ENCODE data around the gene SIRT6.

The SIRT6 gene

DNA sequence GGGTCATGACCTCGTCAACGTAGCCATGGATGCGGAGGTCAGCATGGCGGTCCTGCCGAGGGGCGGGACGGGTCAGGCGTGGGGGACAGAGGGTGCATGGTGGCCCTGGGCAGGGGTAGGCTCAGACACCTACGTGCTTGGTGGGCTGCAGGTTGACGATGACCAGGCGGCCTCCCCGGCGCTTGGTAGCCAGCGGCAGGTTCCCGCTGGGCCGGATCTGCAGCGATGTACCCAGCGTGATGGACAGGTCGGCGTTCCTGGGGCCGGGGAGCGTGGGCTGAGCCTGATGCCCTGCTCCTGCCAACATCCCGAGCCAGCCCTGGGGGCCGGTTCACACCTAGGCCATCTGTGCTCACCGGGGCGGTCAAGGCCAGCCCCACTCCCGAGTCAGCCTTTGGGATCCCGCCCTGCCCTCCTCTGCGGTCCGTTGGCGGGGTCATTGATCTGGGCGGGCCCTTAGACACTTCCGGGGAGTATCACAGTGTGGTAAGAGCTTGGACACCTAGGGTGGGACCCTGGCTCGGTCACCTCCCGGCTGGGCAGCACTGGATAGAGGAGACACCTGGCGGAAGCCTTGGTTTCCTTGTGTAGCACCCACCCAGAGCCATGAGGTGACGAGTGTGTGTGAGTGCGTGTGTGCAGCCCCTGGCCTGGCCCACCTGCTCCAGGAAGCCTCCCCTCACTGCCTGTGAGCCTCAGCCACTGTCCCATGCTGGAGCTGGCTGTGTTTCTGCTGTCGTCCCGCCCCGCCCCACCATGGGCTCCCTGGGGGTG, 7.3 kb downstream of the SIRT6 start:
- DNase-seq (ENCODE audit: extremely low spot score), result no peak
- TF ChIP-seq FOXM1 (IDR thresholded peaks at IDR 0.05; ENCODE audit: borderline replicate concordance) (no peak), FOXA1 (IDR thresholded peaks at IDR 0.05) (no peak), L3MBTL2 (conservative IDR thresholded peaks at IDR 0.05) (no peak), NFRKB (IDR thresholded peaks at IDR 0.05) (no peak), FOXK2 (IDR thresholded peaks at IDR 0.05) (no peak), SP1 (IDR thresholded peaks at IDR 0.05) (no peak), ARNT (IDR thresholded peaks at IDR 0.05) (no peak)
- TF ChIP-seq, protein P1, sequence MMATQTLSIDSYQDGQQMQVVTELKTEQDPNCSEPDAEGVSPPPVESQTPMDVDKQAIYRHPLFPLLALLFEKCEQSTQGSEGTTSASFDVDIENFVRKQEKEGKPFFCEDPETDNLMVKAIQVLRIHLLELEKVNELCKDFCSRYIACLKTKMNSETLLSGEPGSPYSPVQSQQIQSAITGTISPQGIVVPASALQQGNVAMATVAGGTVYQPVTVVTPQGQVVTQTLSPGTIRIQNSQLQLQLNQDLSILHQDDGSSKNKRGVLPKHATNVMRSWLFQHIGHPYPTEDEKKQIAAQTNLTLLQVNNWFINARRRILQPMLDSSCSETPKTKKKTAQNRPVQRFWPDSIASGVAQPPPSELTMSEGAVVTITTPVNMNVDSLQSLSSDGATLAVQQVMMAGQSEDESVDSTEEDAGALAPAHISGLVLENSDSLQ (IDR thresholded peaks at IDR 0.05), result no peak
- CTCF ChIA-PET, result interaction anchor here (0.5 kb wide), 1 partner anchor 32 kb away, joined by 3 read pairs; no protein-coding TSS in a partner anchor
- POLR2A ChIA-PET, result no interaction called here

DNA sequence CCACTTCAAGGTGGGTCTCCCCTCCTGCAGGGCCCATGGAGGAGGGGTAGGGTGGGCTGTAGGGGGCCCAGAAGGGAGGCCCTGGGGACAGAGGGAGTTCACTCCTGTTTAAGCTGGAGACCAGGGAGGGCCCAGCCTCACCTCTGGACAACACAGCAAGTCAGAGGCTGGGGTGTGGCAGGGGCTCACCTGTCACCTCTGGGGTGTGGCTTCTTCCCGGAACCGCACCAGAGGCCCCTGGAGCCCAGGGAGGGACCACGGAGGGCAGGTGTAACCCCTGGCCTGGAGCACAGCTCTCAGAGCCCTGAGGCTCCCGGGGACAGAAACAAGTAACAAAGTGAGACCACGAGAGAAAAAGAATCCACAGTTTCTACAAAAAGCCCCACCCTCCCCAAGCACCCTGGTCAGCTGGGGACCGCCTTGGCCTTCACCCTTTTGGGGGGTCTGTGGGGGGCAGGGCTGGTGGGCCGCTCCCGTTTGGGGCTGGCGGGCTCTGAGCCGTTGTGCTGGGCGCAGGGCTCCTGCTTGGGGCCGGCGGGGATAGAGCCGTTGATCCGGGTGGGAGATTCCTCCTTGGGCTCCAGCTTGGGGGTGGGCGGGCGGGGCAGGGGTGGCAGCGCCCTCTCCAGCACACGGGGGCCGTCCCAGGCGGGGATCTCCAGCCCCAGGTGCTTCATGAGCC, 8.0 kb downstream of the SIRT6 start:
- ChIA-PET CTCF (interaction anchor here (1.6 kb wide), 1 partner anchor 15 kb away, joined by 4 read pairs; no protein-coding TSS in a partner anchor), POLR2A (no interaction called here)
- no peak for DNase-seq (ENCODE audit: extremely low spot score)
- TF ChIP-seq SUZ12 (IDR thresholded peaks at IDR 0.05) (no peak), L3MBTL2 (conservative IDR thresholded peaks at IDR 0.05) (no peak), TARDBP (IDR thresholded peaks at IDR 0.05) (no peak), ELF4 (IDR thresholded peaks at IDR 0.05) (no peak)
- TF ChIP-seq, protein P1 (IDR thresholded peaks at IDR 0.05), result no peak

DNA sequence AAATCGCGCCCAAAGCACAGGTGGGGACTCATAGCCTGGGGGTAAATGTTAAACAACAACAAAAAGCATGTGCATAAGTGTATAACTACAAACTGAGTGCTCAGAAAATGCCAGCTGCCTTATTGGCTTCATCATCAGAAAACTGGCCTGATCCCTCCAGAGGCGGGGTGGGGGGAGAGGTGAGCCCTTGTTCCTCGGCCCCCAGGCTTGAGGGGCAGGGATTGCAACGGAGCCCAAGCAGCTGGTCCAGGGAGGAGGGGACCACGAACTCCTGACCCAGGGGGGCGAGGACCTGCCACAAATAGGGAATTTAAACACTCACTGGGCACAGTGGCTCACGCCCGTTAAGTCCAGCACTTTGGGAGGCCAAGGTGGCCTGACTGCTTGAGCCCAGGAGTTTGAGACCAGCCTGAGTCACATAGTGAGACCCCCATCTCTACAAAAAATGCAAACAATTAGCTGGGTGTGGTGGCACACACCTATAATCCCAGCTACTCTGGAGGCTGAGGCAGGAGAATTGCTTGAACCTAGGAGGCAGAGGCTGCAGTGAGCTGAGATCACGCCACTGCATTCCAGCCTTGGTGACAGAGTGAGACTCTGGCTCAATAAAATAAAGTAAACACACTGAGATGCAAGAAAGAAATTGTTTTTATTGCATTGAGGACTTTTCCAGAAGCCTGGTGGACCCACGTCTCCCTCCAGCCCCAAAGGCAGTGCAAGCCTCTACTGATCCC, 8.7 kb downstream of the SIRT6 start:
- no peak for DNase-seq (ENCODE audit: extremely low spot score)
- POLR2A ChIA-PET, result no interaction called here
- CTCF ChIA-PET, result interaction anchor here (1.6 kb wide), 1 partner anchor 16 kb away, joined by 4 read pairs; no protein-coding TSS in a partner anchor
- TF ChIP-seq BHLHE40 (IDR thresholded peaks at IDR 0.05; ENCODE audit: borderline replicate concordance) (no peak), CTBP1 (IDR thresholded peaks at IDR 0.05; ENCODE audit: borderline replicate concordance) (no peak), FOXK2 (IDR thresholded peaks at IDR 0.05) (no peak), HDGF (IDR thresholded peaks at IDR 0.05; ENCODE audit: borderline replicate concordance) (no peak), L3MBTL2 (conservative IDR thresholded peaks at IDR 0.05) (no peak), SP1 (IDR thresholded peaks at IDR 0.05) (no peak), ZNF384 (IDR thresholded peaks at IDR 0.05) (no peak), TARDBP (IDR thresholded peaks at IDR 0.05) (no peak), NFRKB (IDR thresholded peaks at IDR 0.05) (no peak), LEF1 (IDR thresholded peaks at IDR 0.05; ENCODE audit: borderline replicate concordance) (no peak)
- TF ChIP-seq, protein P1 (IDR thresholded peaks at IDR 0.05), result no peak

DNA sequence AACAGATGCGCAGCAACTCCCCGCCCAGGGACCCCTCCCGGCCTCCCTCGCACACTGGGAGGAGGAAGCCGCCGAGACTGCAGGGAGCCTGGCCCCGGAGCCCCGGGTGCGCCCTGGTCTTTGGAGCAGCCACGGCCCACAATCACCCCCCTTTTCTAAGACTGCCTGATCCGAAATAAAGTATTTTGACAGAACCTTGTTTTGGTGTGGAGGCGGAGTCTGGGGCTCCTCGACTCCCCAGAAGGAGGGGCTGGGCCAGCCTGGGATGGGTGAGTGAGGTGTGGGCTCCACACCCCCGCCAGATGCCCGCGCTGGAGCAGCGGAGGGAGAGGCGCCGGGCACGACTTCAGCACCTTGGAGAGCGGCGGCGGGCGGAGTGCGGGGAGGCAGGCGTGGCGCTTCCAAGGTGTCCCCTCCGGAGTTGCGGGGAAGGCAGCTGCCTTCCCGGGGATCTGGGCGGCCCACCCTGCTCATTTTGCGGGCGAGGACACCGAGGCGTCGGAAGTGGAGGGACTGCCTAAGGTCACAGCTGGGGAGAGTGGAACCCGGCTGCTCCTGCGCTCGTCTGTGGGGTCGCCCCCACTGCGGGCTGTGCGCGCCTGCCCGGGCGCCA, 9.4 kb downstream of the SIRT6 start:
- peak; percentile 77 for DNase-seq (ENCODE audit: extremely low spot score)
- ChIA-PET POLR2A (no interaction called here), CTCF (interaction anchor here (1.6 kb wide), 1 partner anchor 16 kb away, joined by 4 read pairs; no protein-coding TSS in a partner anchor)
- TF ChIP-seq FOXM1 (IDR thresholded peaks at IDR 0.05; ENCODE audit: borderline replicate concordance) (no peak), L3MBTL2 (conservative IDR thresholded peaks at IDR 0.05) (no peak), SUZ12 (IDR thresholded peaks at IDR 0.05) (no peak), TARDBP (IDR thresholded peaks at IDR 0.05) (no peak), BHLHE40 (IDR thresholded peaks at IDR 0.05; ENCODE audit: borderline replicate concordance) (no peak), HDGF (IDR thresholded peaks at IDR 0.05; ENCODE audit: borderline replicate concordance) (no peak), ZNF384 (IDR thresholded peaks at IDR 0.05) (no peak), SP1 (IDR thresholded peaks at IDR 0.05) (no peak), ARNT (IDR thresholded peaks at IDR 0.05) (no peak), FOXK2 (IDR thresholded peaks at IDR 0.05) (no peak), NFRKB (IDR thresholded peaks at IDR 0.05) (no peak)

DNA sequence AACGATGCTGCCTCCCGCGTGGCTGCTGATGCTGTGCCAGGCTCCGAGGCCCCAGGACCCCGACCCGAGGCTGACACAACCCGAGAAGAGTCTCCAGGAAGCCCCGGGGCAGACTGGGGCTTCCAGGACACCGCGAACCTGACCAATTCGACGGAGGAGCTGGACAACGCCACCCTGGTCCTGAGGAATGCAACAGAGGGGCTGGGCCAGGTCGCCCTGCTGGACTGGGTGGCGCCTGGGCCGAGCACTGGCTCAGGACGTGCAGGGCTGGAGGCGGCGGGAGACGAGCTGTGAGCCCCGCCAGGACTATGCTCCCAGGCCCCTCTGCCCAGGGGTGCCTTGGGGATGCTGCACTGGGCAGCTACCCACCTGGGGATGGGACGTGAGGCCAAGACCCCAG, 10.7 kb downstream of the SIRT6 start:
- ChIA-PET POLR2A (no interaction called here), CTCF (interaction anchor here (1.6 kb wide), 1 partner anchor 31 kb away, joined by 3 read pairs; no protein-coding TSS in a partner anchor)
- TF ChIP-seq FOXA1 (IDR thresholded peaks at IDR 0.05) (no peak), ARNT (IDR thresholded peaks at IDR 0.05) (no peak), BHLHE40 (IDR thresholded peaks at IDR 0.05; ENCODE audit: borderline replicate concordance) (no peak), ZNF384 (IDR thresholded peaks at IDR 0.05) (no peak), NFRKB (IDR thresholded peaks at IDR 0.05) (no peak)
- DNase-seq (ENCODE audit: extremely low spot score), result no peak

DNA sequence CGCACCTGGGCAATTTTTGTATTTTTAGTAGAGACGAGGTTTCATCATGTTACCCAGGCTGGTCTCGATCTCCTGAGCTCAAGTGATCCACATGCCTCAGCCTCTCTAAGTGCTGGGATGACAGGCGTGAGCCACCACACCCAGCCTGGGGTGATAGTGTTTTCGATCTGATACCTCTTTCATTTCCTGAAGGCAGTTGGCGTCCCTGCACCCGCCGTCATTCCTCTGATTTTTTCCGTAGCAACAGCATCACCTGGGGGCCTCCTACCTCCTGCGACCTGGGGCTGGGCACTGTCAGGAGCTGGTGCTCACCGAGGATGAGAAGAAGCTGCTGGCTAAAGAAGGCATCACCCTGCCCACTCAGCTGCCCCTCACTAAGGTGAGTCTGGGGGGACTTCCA, 18.1 kb downstream of the SIRT6 start:
- ChIA-PET CTCF (no interaction called here), POLR2A (no interaction called here)
- DNase-seq (ENCODE audit: extremely low spot score), result no peak
- TF ChIP-seq ELF4 (IDR thresholded peaks at IDR 0.05) (no peak), SUZ12 (IDR thresholded peaks at IDR 0.05) (no peak), SP1 (IDR thresholded peaks at IDR 0.05) (no peak), L3MBTL2 (conservative IDR thresholded peaks at IDR 0.05) (no peak), TARDBP (IDR thresholded peaks at IDR 0.05) (no peak), CTBP1 (IDR thresholded peaks at IDR 0.05; ENCODE audit: borderline replicate concordance) (no peak)
- TF ChIP-seq, protein P1 (IDR thresholded peaks at IDR 0.05), result no peak

Measured in HEK293T (cell line).